ENCODE measurements around the gene ADAM22. TPM values are rescaled to one million over a fixed set of nuclear protein-coding genes. Genes with fewer than 3 reads are reported as not detected.
A peak's percentile ranks its signal among the peaks of the same experiment; 100 is the strongest.
"Not testable (repeated sequence)": the region's sequence is repeated elsewhere in the genome, so short reads cannot be mapped to it uniquely, and the experiment has no call there.

The ADAM22 gene
- total RNA-seq, 1 donor from 2014 or later = 1.4 TPM

DNA sequence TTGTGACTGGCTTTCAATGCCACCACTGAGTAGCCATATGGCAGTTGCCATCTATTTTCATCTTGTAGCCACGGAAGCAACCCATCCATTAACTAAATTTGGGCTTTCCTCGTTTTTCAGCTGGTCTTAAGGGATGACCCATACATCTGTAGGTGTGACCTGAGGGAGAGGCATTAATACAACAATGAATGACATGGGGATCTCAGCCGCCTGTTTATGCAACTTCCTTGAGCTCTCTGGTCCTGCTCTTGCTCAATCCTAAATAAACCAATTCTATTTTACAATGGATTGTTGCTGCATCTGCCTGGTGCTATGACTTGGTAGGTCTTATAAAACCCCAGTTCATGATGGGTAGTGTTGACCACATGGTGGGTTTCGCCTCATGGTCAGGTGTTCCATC, 21.9 kb upstream of the ADAM22 start:
- TF ChIP-seq, protein P1, sequence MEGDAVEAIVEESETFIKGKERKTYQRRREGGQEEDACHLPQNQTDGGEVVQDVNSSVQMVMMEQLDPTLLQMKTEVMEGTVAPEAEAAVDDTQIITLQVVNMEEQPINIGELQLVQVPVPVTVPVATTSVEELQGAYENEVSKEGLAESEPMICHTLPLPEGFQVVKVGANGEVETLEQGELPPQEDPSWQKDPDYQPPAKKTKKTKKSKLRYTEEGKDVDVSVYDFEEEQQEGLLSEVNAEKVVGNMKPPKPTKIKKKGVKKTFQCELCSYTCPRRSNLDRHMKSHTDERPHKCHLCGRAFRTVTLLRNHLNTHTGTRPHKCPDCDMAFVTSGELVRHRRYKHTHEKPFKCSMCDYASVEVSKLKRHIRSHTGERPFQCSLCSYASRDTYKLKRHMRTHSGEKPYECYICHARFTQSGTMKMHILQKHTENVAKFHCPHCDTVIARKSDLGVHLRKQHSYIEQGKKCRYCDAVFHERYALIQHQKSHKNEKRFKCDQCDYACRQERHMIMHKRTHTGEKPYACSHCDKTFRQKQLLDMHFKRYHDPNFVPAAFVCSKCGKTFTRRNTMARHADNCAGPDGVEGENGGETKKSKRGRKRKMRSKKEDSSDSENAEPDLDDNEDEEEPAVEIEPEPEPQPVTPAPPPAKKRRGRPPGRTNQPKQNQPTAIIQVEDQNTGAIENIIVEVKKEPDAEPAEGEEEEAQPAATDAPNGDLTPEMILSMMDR (IDR thresholded peaks at IDR 0.05; ENCODE audit: insufficient read depth, low read length, poor library complexity, severe bottlenecking) = no peak
- no peaks in the 10 kb centered on the region for H3K36me3 ChIP-seq (ENCODE audit: control insufficient read depth, insufficient read depth, low read length)
- no peak overlapping the region for H3K4me3 ChIP-seq (ENCODE audit: low read depth, low read length)
- no peak for DNase-seq (ENCODE audit: low read depth)
- no peaks in the 10 kb centered on the region for H3K27me3 ChIP-seq (ENCODE audit: control insufficient read depth, insufficient read depth, low read length)

DNA sequence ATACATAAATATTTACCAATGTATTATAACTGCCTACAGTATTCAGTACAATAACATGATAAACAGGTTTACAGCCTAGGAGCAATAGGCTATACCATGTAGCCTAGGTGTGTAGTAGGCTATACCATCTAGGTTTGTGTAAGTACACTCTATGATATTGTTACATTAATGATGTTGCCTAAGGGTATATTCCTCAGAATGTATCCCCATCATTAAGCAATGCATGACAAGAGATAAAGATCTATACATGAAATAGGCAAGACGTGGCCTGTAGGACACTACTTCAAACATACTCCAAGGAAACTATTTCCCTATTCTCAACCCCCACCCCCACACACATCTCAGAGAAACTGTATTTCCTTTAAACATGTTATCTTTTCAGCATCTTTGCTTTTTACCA, 15.3 kb upstream of the ADAM22 start:
- TF ChIP-seq, protein P1 (IDR thresholded peaks at IDR 0.05; ENCODE audit: insufficient read depth, low read length, poor library complexity, severe bottlenecking) = no peak
- DNase-seq (ENCODE audit: low read depth) = no peak
- Histone ChIP-seq H3K4me3 (ENCODE audit: low read depth, low read length) (no peak overlapping the region), H3K36me3 (ENCODE audit: control insufficient read depth, insufficient read depth, low read length) (no peaks in the 10 kb centered on the region), H3K27me3 (ENCODE audit: control insufficient read depth, insufficient read depth, low read length) (no peaks in the 10 kb centered on the region)

DNA sequence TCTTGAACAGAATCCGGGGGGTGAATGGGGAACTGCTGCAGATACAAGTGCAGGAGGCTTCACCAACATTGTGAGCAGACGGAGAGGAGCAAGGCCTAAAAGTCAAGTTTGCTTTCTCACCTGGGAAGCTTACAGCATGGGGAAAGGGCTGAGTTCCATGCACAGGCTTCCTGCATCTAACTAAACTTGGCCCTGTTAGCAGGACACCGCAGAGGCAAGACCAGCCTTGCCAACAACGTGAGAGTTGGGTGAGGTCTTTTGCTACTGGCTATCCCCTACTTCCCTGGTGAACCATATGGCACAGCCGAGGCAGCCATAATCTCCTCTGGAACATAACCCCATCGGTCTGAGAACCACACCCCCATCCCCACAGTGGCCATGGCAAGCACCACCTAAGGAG, 14.2 kb upstream of the ADAM22 start:
- Histone ChIP-seq H3K4me3 (ENCODE audit: low read depth, low read length) (no peak overlapping the region), H3K36me3 (ENCODE audit: control insufficient read depth, insufficient read depth, low read length) (no peaks in the 10 kb centered on the region), H3K27me3 (ENCODE audit: control insufficient read depth, insufficient read depth, low read length) (no peaks in the 10 kb centered on the region)
- no peak for DNase-seq (ENCODE audit: low read depth)
- TF ChIP-seq, protein P1 (IDR thresholded peaks at IDR 0.05; ENCODE audit: insufficient read depth, low read length, poor library complexity, severe bottlenecking) = no peak

DNA sequence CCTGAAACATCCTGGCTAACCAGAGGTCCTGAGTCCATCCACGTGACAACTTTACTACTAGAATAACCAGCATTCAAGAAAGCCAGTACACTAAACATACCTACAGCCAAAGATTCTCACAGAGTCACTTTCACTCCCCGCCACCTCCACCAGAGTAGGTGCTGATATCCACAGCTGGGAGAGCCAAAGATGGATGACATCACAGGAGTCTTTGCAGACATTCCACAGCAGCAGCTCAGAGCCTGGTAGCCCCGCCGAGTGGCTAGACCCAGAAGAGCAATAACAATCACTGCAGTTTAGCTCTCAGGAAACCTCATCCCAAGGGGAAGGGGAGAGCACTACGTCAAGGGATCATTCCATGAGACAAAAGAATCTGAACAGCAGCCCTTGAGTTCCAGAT, 13.5 kb upstream of the ADAM22 start:
- H3K36me3 ChIP-seq (ENCODE audit: control insufficient read depth, insufficient read depth, low read length) = no peaks in the 10 kb centered on the region
- TF ChIP-seq, protein P1 (IDR thresholded peaks at IDR 0.05; ENCODE audit: insufficient read depth, low read length, poor library complexity, severe bottlenecking) = no peak
- no peaks in the 10 kb centered on the region for H3K27me3 ChIP-seq (ENCODE audit: control insufficient read depth, insufficient read depth, low read length)
- DNase-seq (ENCODE audit: low read depth) = no peak
- H3K4me3 ChIP-seq (ENCODE audit: low read depth, low read length) = no peak overlapping the region

DNA sequence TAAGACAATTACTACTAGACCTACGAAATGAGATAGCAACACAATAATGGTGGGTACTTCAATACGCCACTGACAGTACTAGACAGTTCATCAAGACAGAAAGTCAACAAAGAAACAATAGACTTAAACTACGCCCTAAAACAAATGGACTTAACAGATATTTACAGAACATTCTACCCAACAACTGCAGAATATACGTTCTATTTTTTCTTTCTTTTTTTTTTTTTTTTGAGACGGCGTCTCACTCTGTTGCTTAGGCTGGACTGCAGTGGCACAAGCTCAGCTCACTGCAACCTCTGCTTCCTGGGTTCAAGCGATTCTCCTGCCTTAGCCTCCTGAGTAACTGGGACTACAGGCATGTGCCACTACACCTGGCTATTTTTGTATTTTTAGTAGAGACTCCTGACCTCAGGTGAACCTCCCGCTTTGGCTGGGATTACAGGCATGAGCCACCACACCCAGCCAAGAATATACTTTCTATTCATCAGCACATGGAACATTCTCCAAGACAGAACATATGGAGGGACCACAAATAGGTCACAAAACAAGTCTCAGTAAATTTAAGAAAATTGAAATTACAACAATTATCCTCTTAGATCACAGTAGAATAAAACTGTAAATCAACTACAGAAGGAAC, 11.2 kb upstream of the ADAM22 start:
- H3K36me3 ChIP-seq (ENCODE audit: control insufficient read depth, insufficient read depth, low read length); H3K27me3 ChIP-seq (ENCODE audit: control insufficient read depth, insufficient read depth, low read length); H3K4me3 ChIP-seq (ENCODE audit: low read depth, low read length); DNase-seq (ENCODE audit: low read depth): not testable (repeated sequence)

DNA sequence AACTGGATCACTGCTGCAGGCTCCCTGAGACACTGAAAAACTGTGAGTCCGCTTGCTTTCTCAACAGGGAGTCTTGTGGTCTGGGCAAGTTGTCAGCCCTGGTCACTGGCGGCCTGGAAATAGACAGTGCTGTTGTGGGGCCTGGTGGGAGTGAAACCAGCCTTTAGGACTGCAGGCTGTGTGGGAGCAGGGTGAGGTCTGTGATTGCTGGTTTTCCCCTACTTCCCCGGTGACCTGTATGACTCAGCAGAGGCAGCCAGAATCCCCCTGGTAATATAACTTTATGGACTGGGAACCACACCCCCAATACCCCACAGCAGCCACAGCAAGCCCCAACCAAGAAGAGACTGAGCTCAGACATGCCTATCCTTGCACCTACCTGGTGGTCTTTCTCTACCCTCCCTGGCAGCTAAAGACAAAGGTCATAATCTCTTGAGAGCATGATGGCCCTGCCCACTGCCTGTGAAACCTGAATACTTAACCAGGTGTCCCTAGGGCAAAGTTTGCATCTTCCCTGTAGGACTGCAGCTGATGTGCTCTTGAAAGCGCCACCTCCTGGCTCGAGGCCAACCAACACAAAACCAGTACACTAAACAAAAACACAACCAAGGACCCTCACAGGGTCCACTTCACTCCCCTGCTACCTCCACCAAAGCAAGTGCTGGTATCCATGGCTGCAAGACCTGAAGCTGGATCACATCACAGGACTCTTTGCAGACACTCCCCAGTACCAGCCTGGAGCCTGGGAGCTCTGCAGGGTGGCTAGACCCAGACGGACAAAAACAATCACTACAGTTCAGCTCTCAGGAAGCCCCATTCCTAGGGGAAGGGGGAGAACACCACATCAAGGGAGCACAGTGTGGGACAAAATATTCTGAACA, 7.2 kb upstream of the ADAM22 start:
- no peaks in the 10 kb centered on the region for H3K27me3 ChIP-seq (ENCODE audit: control insufficient read depth, insufficient read depth, low read length)
- H3K36me3 ChIP-seq (ENCODE audit: control insufficient read depth, insufficient read depth, low read length) = no peaks in the 10 kb centered on the region
- peak; percentile 25 for DNase-seq (ENCODE audit: low read depth)
- H3K4me3 ChIP-seq (ENCODE audit: low read depth, low read length) = no peak overlapping the region
- TF ChIP-seq, protein P1 (IDR thresholded peaks at IDR 0.05; ENCODE audit: insufficient read depth, low read length, poor library complexity, severe bottlenecking) = no peak

Data from kidney epithelial cell (primary cell).